PFSK-1 (cell line): Measurements from ENCODE around the gene HHAT.

ENCODE experiments used
- POLR2AphosphoS5 ChIP-seq: IDR thresholded peaks from 2 replicates; pipeline ENCODE4 v1.6.1; 2012; ENCODE audit warnings: low read depth, mild to moderate bottlenecking, control low read depth, low read length, moderate library complexity
- TAF1 ChIP-seq: IDR thresholded peaks from 2 replicates; pipeline ENCODE4 v1.6.1; 2012; ENCODE audit warnings: low read length, control low read depth, borderline replicate concordance; ENCODE audit not compliant: insufficient read depth
- TF ChIP-seq, protein P1 (sequence below), 2 experiments: IDR thresholded peaks; 2 replicates each; pipeline versions ENCODE4 v1.6.1 to v1.8.0; 2011 to 2012; ENCODE audit warnings: low read depth in 2 of 2, low read length in 2 of 2, control low read depth in 1 of 2, inconsistent platforms in 1 of 2, mild to moderate bottlenecking in 1 of 2, moderate library complexity in 1 of 2; ENCODE audit not compliant: insufficient read depth in 1 of 2

DNA sequence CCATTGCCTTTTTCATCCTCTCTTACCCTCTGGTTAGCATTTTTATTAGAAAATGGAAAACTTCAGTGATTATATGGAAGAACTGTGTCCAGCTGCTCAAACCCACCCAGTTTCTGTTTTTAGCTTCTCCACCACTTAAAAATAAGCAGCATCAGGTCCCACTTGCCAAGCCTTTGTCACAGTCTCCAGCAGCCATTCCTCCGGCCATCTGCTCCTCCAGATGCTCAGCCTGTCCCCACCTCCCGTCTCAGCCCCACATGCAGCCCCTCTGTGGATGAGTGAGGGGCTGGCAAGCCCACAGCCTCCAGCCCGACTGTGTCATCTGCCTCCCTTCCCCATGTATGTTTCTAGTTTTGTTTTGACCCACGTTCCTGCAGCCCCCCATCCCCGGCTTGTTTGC is 289.7 kb downstream of the HHAT start:
- TF ChIP-seq TAF1: no peak
- no peak for TF ChIP-seq POLR2AphosphoS5
- TF ChIP-seq, protein P1, sequence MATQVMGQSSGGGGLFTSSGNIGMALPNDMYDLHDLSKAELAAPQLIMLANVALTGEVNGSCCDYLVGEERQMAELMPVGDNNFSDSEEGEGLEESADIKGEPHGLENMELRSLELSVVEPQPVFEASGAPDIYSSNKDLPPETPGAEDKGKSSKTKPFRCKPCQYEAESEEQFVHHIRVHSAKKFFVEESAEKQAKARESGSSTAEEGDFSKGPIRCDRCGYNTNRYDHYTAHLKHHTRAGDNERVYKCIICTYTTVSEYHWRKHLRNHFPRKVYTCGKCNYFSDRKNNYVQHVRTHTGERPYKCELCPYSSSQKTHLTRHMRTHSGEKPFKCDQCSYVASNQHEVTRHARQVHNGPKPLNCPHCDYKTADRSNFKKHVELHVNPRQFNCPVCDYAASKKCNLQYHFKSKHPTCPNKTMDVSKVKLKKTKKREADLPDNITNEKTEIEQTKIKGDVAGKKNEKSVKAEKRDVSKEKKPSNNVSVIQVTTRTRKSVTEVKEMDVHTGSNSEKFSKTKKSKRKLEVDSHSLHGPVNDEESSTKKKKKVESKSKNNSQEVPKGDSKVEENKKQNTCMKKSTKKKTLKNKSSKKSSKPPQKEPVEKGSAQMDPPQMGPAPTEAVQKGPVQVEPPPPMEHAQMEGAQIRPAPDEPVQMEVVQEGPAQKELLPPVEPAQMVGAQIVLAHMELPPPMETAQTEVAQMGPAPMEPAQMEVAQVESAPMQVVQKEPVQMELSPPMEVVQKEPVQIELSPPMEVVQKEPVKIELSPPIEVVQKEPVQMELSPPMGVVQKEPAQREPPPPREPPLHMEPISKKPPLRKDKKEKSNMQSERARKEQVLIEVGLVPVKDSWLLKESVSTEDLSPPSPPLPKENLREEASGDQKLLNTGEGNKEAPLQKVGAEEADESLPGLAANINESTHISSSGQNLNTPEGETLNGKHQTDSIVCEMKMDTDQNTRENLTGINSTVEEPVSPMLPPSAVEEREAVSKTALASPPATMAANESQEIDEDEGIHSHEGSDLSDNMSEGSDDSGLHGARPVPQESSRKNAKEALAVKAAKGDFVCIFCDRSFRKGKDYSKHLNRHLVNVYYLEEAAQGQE (IDR thresholded peaks at IDR 0.05; ENCODE audit: insufficient read depth in 1 of 2, low read depth in 2 of 2, low read length in 2 of 2): no peak
